Calu3 (cell line): ENCODE data around the gene ADCYAP1R1. TPM values are rescaled to one million over a fixed set of nuclear protein-coding genes. Genes with fewer than 3 reads are reported as not detected.

ENCODE experiments used
- BruUV-seq: library from RNA; stranded (reverse); fragments of 400-500 nt; replicated peaks from 2 replicates; lab custom pipeline; 2021; lab: Mats Ljungman, UMichigan
- CTCF ChIA-PET: fragments of 300-600 bp; sonication (Branson Sonifier 250); formaldehyde crosslinking; loops from one replicate; lab custom pipeline; 2022; ENCODE audit warnings: antibody characterized with exemption; lab: Charles Lee
- DNase-seq: peaks from one replicate; pipeline ENCODE4 v3.0.0; 2022
- H3K27ac Mint-ChIP-seq: one replicate; pipeline ENCODE4 v1.8.0; 2022; ENCODE audit warnings: mixed read lengths; ENCODE audit not compliant: unreplicated experiment
- H3K27me3 Mint-ChIP-seq: one replicate; pipeline ENCODE4 v1.8.0; 2022; ENCODE audit warnings: mixed read lengths; ENCODE audit not compliant: unreplicated experiment
- H3K36me3 Mint-ChIP-seq: one replicate; pipeline ENCODE4 v1.8.0; 2022; ENCODE audit warnings: mild to moderate bottlenecking, moderate library complexity, mixed read lengths; ENCODE audit not compliant: insufficient read depth, unreplicated experiment
- H3K4me1 Mint-ChIP-seq: one replicate; pipeline ENCODE4 v1.8.0; 2022; ENCODE audit warnings: mild to moderate bottlenecking, low read depth, mixed read lengths; ENCODE audit not compliant: unreplicated experiment
- H3K4me3 Mint-ChIP-seq: one replicate; pipeline ENCODE4 v1.8.0; 2022; ENCODE audit warnings: mild to moderate bottlenecking, low read depth, moderate library complexity, mixed read lengths; ENCODE audit not compliant: unreplicated experiment
- H3K9me3 Mint-ChIP-seq: one replicate; pipeline ENCODE4 v1.8.0; 2022; ENCODE audit warnings: low read depth, mixed read lengths; ENCODE audit not compliant: unreplicated experiment
- CTCF ChIP-seq: fragments of 200-600 bp; IDR thresholded peaks from one replicate; pipeline ENCODE4 v1.8.0; 2022; ENCODE audit warnings: antibody characterized with exemption; ENCODE audit not compliant: unreplicated experiment
- intact Hi-C: fragments of 100-400 bp; cut with micrococcal nuclease; formaldehyde crosslinking; loops from one replicate; pipeline ENCODE4 v1.10.0; 2022; ENCODE audit not compliant: unreplicated experiment
- total RNA-seq: library from RNA; stranded (reverse); gene quantifications from 2 replicates; pipeline ENCODE4 v1.2.3, GENCODE V29; 2022

Gene ADCYAP1R1
- total RNA-seq, 1 experiment from 2014 or later: not detected

GRCh38 chr7:31098642-31099360 lies 46.7 kb downstream of the ADCYAP1R1 start:
- Mint-ChIP-seq H3K27ac (no peak overlapping the region), H3K4me3 (no peak overlapping the region), H3K9me3 (no peaks in the 10 kb centered on the region), H3K36me3 (no peaks in the 10 kb centered on the region), H3K27me3 (no peaks in the 10 kb centered on the region), H3K4me1 (no peaks in the 10 kb centered on the region)
- intact Hi-C loops: no loop called here
- CTCF ChIA-PET: interaction anchor here (0.7 to 1.0 kb wide), 3 partner anchors 23 to 558 kb away, joined by 3 read pairs; no protein-coding TSS in a partner anchor
- DNase-seq: no peak
- BruUV-seq: no TSS peak
- no peak for TF ChIP-seq CTCF

GRCh38 chr7:31099451-31100444 lies 47.6 kb downstream of the ADCYAP1R1 start:
- no peak for DNase-seq
- no peak overlapping the region for H3K4me3 Mint-ChIP-seq
- intact Hi-C loops: no loop called here
- H3K27ac Mint-ChIP-seq: no peak overlapping the region
- CTCF ChIA-PET: interaction anchor here (0.6 to 1.0 kb wide), 3 partner anchors 24 to 116 kb away, joined by 3 read pairs; no protein-coding TSS in a partner anchor
- BruUV-seq: no TSS peak
- no peaks in the 10 kb centered on the region for H3K9me3 Mint-ChIP-seq
- no peaks in the 10 kb centered on the region for H3K36me3 Mint-ChIP-seq
- no peak for TF ChIP-seq CTCF
- H3K4me1 Mint-ChIP-seq: no peaks in the 10 kb centered on the region
- H3K27me3 Mint-ChIP-seq: no peaks in the 10 kb centered on the region

- intact Hi-C loops: no loop called here
- Mint-ChIP-seq H3K36me3 (no peaks in the 10 kb centered on the region), H3K27ac (no peak overlapping the region), H3K27me3 (no peaks in the 10 kb centered on the region), H3K4me1 (no peaks in the 10 kb centered on the region), H3K4me3 (no peak overlapping the region), H3K9me3 (no peaks in the 10 kb centered on the region)
- no peak for DNase-seq
- no peak for TF ChIP-seq CTCF
- CTCF ChIA-PET: interaction anchor here (0.6 kb wide), 1 partner anchor 304 kb away, joined by 6 read pairs; no protein-coding TSS in a partner anchor
- BruUV-seq: no TSS peak
Observed at GRCh38 chr7:31100445-31100844, 48.3 kb downstream of the ADCYAP1R1 start.

- H3K36me3 Mint-ChIP-seq: no peaks in the 10 kb centered on the region
- H3K9me3 Mint-ChIP-seq: no peaks in the 10 kb centered on the region
- DNase-seq: no peak
- no peak overlapping the region for H3K27ac Mint-ChIP-seq
- no peak for TF ChIP-seq CTCF
- no peak overlapping the region for H3K4me3 Mint-ChIP-seq
- no peaks in the 10 kb centered on the region for H3K27me3 Mint-ChIP-seq
- intact Hi-C loops: no loop called here
- no TSS peak for BruUV-seq
- no peaks in the 10 kb centered on the region for H3K4me1 Mint-ChIP-seq
- CTCF ChIA-PET: interaction anchor here (0.6 kb wide), 1 partner anchor 304 kb away, joined by 6 read pairs; no protein-coding TSS in a partner anchor
Observed at GRCh38 chr7:31100871-31101270, 48.8 kb downstream of the ADCYAP1R1 start.
